GM18951 (cell line): ENCODE measurements around the gene ACTG1.

Experiments
- POLR2A ChIP-seq: IDR thresholded peaks from 4 replicates; pipeline ENCODE4 v1.6.1; 2011; ENCODE audit warnings: mild to moderate bottlenecking; ENCODE audit not compliant: insufficient read length, insufficient read depth; ENCODE audit errors: extremely low read depth
- in situ Hi-C: fragments of 300-500 bp; cut with MboI; formaldehyde crosslinking; loops from one replicate; pipeline ENCODE4 v1.12.0; 2022; ENCODE audit warnings: low sequenced_read_pairs, mixed read lengths, inconsistent platforms; ENCODE audit not compliant: unreplicated experiment

ACTG1 gene

DNA sequence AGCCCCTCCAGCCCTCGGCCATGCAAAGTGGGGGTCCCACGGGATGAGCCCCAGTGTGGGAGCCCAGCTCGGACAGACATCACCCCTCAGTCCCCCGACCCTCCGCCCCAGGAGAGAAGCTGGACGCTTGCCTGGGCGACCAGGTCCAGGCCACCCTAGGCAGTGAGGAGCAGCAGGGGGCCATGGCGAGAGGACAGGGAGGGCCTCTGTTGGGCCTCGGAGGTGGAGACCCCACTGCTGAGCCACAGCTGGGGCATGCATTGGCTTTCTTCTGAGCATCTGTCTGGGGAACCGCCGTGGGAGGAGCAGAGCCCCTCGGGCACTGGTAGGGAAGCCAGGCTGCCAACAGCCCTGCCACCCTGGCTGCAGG, 13.0 kb downstream of the ACTG1 start:
- in situ Hi-C loops = no loop called here
- no peak for TF ChIP-seq POLR2A

DNA sequence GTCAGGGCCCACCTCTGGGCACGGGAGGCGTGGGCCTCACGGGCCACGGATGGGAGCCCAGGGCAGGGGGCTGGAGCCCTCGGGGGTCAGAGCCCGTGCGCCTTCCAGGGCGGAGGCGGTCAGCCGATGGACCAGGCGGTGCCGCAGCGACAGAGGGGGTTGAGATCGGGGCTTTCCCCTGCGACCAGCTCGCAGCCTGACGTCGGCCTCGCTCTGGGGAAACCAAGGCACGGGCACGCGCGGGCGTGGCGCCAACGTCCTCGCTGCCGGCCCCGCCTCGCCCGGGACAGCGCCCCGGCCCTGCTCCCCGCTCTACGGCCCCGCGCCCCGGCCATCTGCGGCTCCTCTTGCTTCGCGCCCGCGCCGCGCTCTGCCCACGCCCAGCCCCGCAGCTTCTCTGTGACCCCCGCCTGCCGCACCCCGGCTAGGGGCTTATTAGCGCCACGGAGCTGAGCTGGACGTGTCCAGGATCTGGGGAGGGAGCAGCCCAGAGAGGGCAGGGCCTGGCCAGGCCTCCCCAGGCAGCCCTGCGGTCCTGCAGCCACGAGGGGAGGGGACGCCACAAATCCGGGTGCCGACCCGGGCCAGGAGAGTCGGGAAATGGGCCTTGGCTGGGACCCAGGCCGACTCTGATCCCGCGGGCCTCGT, 13.5 kb downstream of the ACTG1 start:
- in situ Hi-C loops = no loop called here
- no peak for TF ChIP-seq POLR2A

DNA sequence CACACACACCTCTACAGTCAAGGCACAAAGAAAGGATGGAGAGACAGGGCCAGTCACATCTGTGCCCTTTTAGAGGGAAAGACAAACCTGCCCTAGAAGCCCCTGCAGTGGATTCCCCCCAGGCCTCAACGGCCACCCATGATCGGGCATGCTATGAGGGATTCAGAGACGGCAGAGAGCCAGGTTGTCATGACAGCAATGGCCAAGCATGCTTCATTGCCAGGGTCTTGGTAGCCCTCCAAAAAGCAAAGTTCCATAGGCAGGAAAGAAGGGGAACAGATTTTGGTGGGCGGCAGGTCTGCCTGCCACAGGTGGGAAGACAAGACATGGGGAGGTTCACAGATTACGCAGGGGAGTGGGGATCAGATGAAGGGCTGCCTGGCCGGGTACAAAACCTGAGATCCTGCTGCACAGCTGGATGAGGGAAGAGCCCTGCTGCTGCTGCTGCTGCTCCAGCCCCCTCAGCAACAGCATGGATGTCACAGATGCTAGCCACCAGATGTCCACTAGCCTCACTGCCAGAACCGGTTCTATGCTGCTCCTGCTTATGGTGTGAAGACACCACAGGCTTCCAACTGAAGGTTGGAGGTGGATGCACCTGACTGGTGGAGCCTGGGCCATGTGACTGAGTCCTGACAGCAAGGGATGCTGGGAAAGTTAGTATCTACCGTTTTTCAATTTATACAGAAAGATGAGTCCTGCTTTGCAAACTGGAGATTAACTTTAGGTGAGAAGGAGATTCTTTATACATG, 17.8 kb downstream of the ACTG1 start:
- in situ Hi-C loops = no loop called here

DNA sequence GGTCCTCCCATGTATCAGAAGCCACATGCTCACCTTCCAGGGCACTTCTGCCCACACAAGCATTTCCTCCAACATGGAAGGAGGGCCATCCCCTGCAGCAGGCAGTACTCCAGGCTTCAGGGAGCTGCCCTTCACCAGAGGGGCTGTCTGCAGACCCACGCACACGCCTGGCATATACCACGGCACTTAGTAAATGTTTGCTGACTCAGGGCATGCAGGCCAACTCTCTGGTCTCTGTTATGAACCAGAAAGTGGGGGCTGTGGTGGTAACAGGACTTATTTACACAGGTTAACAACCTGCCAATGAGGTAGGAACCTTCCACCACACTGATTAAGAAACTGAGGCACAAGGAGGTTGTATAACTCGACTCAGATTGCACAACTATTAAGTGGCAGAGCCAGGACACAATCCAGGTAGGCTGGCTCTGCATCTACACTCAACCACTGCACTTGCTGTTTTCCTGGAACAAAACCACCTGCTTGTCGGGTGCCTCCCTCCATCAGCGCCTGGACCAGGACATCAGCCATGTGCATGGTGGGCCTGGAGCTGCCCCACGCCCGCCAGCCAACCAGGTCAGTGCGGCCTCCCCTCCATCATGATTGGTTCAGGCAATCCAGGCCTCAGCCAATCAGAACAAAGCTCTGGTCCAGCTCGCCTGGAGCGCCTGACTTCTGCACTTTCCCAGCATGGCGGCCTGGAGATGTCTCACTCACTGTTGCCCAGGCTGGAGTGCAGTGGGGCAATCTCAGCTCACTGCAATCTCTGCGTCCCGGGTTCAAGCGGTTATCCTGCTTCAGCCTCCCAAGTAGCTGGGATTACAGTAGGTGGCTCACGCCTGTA, 19.2 kb downstream of the ACTG1 start:
- TF ChIP-seq POLR2A = no peak
- in situ Hi-C loops = no loop called here

More for the DNA sequence above, 17.8 kb downstream of the ACTG1 start:
- TF ChIP-seq POLR2A = no peak

DNA sequence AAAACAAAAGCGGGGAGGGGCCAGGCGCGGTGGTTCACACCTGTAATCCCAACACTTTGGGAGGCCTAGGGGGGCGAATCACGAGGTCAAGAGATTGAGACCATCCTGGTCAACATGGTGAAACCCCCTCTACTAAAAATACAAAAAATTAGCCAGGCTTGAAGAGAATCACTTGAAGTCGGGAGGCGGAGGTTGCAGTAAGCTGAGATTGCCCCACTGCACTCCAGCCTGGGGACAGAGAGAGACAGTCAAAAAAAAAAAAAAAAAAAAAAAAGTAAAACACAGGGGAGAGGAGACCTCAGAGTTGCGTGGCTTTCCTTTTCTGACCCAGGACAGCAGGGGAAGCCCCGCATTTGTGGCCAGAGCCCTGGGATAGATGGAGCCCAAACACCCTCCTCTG, 19.9 kb downstream of the ACTG1 start:
- in situ Hi-C loops = no loop called here
- TF ChIP-seq POLR2A = no peak

DNA sequence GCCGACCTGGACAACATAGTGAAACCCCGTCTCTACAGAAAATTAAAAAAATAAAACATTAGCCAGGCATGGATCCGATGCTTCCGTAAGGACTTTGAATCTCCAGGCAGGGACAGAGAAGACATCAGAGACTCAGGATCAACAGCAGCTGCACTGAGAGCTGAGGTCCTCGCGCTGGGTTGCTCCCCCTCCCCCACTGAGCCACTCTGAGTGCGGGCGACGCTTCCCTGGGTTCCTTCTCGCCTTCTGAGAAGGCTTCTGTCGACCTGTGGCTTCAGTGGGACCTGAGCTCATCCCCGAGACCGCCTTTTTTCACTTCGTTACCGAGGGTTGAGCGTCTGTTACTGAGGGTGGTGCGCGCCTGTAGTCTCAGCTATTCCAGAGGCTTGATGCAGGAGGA, 20.4 kb downstream of the ACTG1 start:
- in situ Hi-C loops = no loop called here
- TF ChIP-seq POLR2A = no peak

DNA sequence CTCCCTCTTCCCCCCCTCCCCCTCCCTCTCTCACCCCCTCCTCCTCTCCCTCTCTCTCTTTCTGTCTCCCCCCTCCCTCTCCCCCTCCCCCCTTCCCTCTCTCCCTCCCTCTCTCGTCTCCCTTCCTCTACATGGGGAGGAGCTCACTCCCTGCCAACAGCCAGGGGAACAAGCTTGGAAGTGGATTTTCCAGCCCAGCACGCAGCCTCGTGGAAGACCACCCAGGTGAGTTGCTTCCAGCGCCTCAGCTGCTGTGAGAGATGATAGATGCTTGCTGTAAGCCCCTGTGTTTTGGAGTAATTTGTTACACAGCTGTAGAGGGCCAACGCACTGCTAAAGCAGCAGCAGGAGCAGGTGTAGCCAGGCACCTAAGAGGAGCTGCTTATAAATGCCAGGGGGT, 20.8 kb downstream of the ACTG1 start:
- in situ Hi-C loops = no loop called here
- no peak for TF ChIP-seq POLR2A

DNA sequence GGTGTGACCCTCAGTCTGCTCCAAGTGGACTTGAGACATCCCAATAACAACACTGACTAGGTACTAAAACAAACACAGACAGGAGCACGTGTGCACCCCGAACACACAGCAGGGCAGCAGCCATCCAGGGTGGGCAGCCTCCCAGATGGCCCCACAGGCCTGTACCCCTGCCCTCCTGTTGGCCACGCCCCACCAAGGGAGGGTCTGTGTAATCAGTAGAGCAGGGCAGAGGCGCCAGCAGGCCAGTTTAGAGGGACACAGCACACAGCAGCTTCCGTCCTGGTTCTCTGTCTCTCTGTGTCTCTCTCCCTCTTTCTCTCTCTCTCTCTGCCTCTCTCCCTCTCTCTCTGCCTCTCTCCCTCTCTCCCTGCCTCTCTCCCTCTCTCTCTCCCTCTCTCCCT, 21.4 kb downstream of the ACTG1 start:
- in situ Hi-C loops = no loop called here
- no peak for TF ChIP-seq POLR2A

DNA sequence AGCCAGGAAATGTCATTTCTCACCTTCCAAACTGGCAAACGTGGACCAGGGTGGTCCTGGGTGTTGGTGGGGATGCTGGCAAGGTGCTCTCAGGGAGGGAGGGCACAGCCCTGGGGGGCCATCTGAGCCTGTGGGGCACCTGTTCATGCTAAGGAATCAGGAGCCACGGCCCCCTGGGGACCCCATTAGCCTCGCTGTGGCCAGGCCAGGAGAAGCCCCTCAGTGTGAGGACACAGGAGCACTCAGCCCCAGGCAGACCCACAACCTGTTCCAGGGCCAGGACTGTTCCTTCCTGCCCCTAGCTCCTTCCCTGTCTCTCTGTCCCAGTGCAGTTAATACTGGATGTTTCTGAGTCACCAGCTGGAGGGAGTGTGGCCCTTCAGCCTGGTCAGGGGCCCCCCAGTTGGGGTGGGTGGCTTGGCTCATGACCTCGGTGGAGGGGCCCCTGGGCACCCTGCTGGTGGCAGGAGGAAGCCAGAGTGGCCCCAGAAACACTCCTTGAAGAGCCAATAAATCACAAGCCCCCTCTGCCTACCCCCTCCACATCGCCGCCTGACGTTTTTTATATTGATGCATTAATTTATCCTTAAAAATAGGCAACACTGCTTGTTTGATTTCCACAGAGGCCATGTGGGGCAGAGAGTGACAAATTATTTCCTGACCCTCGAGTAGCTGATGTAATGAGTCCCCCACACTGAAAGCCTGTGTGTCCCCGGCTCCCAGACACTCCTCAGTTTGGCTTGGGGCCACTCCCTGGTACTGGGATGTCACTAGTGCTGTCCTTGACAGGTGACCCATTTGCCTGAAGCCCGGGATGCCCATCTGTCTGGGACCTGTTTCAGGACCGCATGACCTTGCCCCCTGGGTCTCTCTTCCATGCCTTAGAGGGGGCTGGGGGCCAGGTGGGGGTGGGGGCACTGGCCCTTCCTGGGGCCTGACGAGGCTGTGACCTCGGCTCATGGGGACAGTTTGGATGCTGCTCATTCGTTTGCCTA, 22.3 kb downstream of the ACTG1 start:
- in situ Hi-C loops = no loop called here
- no peak for TF ChIP-seq POLR2A

DNA sequence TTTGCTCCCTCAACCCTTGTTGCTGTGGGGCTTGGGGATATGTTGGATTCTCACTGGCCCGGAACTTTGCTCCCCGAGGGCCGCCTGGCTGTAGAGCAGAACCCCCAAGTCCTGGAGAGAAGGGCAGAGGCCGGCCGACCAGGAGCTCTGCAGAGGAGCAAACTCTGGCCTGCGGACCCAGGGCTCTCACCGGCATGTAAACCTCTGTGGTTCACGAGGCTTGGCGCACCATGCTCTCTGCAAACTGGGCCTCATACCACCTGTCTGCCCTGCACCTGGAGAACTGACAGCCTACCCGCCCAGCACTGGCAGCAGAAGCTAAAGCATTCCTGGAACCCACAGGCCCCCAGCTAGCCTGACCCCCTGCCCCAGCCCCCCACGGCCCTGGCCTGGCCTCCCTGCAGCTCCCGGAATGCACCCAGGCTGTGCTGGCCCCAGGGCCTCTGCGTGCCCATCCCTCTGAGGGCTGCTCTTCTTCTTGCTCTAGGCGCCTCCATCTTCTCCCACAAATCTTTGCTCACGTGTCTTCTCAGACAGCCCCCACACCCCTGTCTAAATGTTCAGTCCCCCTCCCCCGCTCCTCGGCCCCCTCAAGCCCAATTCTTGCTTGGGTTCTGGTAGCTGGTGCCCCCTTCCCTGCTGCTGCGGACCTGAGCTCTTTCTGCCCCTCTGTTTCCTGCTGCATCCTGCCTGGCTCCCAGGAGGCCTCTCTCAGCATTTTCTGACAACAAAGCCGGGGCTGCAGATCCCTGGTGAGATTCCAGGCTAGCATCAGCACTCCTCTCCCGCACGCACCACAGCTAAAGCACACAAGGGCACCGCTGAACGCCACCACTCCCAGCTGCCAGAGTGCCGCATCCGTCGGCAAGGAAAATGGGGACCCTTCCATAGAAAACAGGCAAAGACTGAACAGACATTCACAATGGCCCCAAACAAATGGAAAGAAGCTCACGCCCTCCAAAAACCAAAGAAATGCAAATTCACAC, 23.3 kb downstream of the ACTG1 start:
- TF ChIP-seq POLR2A = no peak
- in situ Hi-C loops = no loop called here

DNA sequence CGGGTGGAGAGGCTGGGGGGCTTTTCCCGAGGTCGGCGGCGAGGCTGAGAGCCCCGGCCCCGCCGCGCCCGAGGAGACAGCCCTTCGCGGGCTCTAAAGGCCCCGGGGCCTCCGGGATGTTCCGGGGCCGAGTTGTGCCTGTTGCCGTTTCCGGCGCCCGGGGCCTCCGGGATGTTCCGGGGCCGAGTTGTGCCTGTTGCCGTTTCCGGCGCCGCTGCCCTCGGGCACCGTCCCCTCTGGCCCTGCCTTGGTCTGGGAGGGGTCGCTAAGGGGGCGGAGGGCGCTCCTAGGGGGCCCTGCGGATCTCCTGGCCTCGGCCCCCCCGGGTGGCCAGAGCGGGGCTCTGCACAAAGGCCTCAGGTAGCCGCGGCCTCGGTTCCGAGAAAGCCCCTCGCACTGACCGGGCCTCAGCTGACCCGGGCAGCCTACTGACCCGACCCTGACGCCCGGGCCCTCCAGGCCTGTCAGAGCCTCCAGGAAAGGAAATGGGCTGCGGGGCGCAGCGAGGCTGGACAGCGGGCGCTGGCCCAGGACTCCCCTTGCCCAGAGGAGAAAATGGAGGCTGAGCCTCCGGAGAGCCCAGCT, 24.2 kb downstream of the ACTG1 start:
- in situ Hi-C loops = no loop called here
- no peak for TF ChIP-seq POLR2A
